PFSK-1 (cell line): ENCODE results near the gene ZNF354C.

Source experiments
- FOXP2 ChIP-seq: optimal IDR thresholded peaks from 2 replicates; pipeline ENCODE3; 2011; ENCODE audit warnings: borderline replicate concordance, control low read depth, inconsistent platforms; ENCODE audit not compliant: insufficient read depth; ENCODE audit errors: extremely low read length, extremely low read depth
- POLR2AphosphoS5 ChIP-seq: IDR thresholded peaks from 2 replicates; pipeline ENCODE4 v1.6.1; 2012; ENCODE audit warnings: low read depth, mild to moderate bottlenecking, control low read depth, low read length, moderate library complexity
- SIN3A ChIP-seq: IDR thresholded peaks from 2 replicates; pipeline ENCODE4 v1.6.1; 2012; ENCODE audit warnings: mild to moderate bottlenecking, low read length, moderate library complexity, borderline replicate concordance; ENCODE audit not compliant: insufficient read depth
- TAF1 ChIP-seq: IDR thresholded peaks from 2 replicates; pipeline ENCODE4 v1.6.1; 2012; ENCODE audit warnings: low read length, control low read depth, borderline replicate concordance; ENCODE audit not compliant: insufficient read depth
- TF ChIP-seq, protein P1 (sequence below), 2 experiments: IDR thresholded peaks; 2 replicates each; pipeline versions ENCODE4 v1.6.1 to v1.8.0; 2011 to 2012; ENCODE audit warnings: low read depth in 2 of 2, low read length in 2 of 2, control low read depth in 1 of 2, inconsistent platforms in 1 of 2, mild to moderate bottlenecking in 1 of 2, moderate library complexity in 1 of 2; ENCODE audit not compliant: insufficient read depth in 1 of 2

The ZNF354C gene

GRCh38 chr5:179128976-179129375 lies 68.8 kb downstream of the ZNF354C start:
- no peak for TF ChIP-seq POLR2AphosphoS5
- TF ChIP-seq SIN3A: no peak
- no peak for TF ChIP-seq TAF1
- no peak for TF ChIP-seq FOXP2
- TF ChIP-seq, protein P1, sequence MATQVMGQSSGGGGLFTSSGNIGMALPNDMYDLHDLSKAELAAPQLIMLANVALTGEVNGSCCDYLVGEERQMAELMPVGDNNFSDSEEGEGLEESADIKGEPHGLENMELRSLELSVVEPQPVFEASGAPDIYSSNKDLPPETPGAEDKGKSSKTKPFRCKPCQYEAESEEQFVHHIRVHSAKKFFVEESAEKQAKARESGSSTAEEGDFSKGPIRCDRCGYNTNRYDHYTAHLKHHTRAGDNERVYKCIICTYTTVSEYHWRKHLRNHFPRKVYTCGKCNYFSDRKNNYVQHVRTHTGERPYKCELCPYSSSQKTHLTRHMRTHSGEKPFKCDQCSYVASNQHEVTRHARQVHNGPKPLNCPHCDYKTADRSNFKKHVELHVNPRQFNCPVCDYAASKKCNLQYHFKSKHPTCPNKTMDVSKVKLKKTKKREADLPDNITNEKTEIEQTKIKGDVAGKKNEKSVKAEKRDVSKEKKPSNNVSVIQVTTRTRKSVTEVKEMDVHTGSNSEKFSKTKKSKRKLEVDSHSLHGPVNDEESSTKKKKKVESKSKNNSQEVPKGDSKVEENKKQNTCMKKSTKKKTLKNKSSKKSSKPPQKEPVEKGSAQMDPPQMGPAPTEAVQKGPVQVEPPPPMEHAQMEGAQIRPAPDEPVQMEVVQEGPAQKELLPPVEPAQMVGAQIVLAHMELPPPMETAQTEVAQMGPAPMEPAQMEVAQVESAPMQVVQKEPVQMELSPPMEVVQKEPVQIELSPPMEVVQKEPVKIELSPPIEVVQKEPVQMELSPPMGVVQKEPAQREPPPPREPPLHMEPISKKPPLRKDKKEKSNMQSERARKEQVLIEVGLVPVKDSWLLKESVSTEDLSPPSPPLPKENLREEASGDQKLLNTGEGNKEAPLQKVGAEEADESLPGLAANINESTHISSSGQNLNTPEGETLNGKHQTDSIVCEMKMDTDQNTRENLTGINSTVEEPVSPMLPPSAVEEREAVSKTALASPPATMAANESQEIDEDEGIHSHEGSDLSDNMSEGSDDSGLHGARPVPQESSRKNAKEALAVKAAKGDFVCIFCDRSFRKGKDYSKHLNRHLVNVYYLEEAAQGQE (IDR thresholded peaks at IDR 0.05; ENCODE audit: insufficient read depth in 1 of 2, low read depth in 2 of 2, low read length in 2 of 2): no peak

- TF ChIP-seq POLR2AphosphoS5: no peak
- no peak for TF ChIP-seq SIN3A
Observed at GRCh38 chr5:179129607-179130071, 69.5 kb downstream of the ZNF354C start.

- TF ChIP-seq FOXP2 (no peak), POLR2AphosphoS5 (no peak), TAF1 (no peak), SIN3A (no peak)
- TF ChIP-seq, protein P1 (IDR thresholded peaks at IDR 0.05; ENCODE audit: insufficient read depth in 1 of 2, low read depth in 2 of 2, low read length in 2 of 2): no peak
Observed at GRCh38 chr5:179130101-179130681, 70.0 kb downstream of the ZNF354C start.

GRCh38 chr5:179131321-179131835 lies 71.2 kb downstream of the ZNF354C start:
- TF ChIP-seq POLR2AphosphoS5 (no peak), TAF1 (no peak), SIN3A (no peak), FOXP2 (no peak)
- TF ChIP-seq, protein P1 (IDR thresholded peaks at IDR 0.05; ENCODE audit: insufficient read depth in 1 of 2, low read depth in 2 of 2, low read length in 2 of 2): no peak

DNA sequence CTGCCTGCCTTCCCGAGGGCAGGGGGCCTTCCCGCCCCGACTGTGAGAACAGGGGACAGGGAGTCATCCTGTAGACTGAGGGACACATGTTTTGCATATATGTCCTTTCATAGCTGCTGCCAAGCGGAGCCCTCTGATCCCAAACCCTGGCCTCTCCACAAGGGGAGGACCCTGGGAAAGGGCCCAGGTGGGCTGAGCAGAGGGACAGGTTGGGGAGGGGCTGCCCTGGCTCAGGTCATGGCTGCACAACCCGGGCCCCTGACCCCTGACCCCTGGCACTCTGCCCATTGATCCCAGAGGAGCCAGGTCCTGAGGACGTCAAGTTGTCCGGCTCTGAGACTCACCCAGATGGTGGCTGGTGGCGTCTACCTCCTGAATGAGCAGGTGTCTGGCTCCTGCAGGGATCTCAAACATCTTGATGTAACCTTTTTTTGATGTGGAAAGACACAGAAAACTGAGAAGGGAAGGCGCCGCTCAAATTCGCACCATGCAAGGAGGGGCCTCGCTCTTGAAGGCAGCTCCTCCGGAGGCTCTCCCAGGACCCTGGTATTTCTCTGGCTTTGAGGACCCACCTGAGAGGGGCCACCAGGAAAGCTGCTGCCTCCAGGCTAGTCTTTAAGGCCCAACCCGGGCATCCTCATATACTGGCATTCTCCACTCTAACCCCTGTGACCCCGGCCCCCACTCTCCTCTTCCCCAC lies 71.9 kb downstream of the ZNF354C start:
- no peak for TF ChIP-seq SIN3A

DNA sequence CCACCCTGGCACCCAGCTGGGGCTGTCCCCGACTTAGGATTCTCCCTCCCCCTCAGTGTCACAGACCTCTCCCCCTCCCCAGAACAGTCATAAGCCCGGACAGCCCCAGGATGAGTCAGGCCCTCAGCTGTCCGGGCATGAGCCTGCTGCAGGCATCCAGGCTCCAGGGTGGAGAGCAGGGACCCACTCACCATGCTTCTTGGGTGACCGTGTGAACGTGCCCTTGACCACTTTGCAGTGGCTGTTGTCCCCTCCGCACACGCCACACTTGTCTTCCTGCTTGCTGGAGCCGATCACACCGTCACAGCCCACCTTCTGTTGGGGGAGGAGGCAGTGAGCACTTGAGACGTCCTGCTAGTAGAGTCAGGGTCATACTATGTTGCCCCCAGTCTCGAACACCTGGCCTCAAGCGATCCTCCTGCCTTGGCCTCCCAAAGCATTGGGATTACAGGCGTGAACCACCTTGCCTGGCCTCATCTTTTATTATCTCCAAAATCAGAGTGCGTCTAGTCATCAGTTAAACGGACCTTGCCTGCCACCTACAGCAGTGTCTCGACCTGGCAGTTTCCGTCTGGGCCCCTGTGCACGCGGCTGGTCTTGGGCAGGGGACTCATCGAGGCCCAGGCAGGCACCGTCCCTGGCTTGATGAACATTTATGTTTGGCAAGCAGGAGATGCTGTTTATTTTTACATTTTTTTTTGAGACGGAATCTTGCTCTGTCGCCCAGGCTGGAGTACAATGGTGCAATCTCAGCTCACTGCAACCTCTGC lies 72.6 kb downstream of the ZNF354C start:
- TF ChIP-seq TAF1 (no peak), POLR2AphosphoS5 (no peak), SIN3A (no peak), FOXP2 (no peak)
- TF ChIP-seq, protein P1 (IDR thresholded peaks at IDR 0.05; ENCODE audit: insufficient read depth in 1 of 2, low read depth in 2 of 2, low read length in 2 of 2): no peak
